GM21737 (cell line): ENCODE results near the gene CELF4.

ENCODE experiments used
- ATAC-seq: cut with Tn5 transposase; IDR thresholded peaks from one replicate; pipeline ENCODE4 v1.9.1; 2021; ENCODE audit warnings: mild to moderate bottlenecking, moderate library complexity; ENCODE audit not compliant: unreplicated experiment

CELF4 gene

DNA sequence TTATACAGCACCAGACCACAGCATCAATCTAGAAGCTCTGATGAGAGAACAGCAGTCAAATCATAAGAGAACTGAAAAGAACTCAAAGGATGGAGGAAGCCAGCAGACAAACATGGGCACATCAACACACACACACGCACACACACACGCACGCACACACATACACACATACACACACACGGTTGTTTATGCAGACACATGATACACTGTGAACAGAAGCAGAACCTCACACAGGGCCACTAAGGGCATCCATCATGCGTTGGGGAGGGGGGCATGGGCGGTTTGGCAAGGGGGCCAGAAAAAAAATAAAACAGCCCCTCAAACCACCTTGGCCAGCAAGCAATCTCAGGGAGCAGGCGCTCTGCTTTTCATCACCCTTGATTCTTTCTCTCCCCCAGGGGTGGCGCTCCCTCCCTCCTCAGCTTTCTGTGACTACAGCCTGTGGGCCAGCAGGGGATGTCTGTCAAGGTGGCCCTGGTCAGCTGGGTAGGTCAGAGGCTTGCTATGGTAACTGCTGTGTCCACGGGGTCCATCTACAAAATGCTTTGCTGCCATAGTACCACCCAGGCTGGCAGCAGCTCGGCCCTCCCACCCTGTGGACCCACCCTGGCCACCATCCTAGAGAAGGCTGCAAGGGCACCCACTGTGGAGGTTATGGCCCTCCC, 318.0 kb downstream of the CELF4 start:
- ATAC-seq: no peak

DNA sequence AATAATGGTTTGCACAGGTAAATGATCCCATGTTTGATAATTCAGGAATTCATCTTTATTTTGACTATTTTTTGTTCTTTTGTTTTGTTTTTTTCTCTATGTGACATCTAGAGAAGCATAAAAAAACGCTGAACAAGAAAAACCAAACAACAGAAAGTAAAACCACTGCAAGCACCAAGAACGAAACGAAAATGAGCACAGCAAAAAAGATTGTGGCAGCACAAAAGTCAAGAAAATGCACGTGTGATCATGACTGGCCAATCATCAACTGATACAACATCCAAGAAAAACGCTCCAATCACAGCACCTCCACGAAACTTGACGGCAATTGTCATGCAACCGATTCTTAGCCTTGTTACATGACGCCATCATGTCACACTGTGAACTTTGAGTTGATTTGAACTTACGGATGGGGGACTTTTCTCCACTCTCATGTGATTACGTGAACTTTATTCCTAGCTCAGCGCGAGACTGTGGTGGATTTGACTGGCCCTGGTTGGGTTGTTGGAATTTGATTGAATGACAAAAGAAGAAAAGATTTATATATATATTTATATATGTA, 318.7 kb downstream of the CELF4 start:
- ATAC-seq: no peak

DNA sequence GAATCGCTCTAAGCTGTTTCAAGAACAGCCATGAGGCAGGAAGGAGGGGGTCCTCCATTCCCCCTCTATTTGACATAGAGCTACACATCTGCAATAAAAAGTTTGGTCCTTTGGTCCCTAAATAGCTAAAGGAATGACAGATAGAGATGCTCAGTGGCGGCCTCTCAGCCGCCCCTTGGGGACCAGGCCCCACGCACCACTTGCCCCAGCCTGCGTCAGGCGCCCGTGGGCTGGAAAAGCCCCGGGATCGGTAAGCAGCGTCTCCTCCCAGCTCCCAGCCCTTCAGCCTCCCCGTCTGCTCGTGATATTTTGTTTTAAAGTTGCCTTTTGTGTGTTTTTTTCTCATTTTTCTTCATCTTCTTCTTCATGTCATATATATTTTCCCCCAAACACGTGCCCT, 321.0 kb downstream of the CELF4 start:
- ATAC-seq: no peak

DNA sequence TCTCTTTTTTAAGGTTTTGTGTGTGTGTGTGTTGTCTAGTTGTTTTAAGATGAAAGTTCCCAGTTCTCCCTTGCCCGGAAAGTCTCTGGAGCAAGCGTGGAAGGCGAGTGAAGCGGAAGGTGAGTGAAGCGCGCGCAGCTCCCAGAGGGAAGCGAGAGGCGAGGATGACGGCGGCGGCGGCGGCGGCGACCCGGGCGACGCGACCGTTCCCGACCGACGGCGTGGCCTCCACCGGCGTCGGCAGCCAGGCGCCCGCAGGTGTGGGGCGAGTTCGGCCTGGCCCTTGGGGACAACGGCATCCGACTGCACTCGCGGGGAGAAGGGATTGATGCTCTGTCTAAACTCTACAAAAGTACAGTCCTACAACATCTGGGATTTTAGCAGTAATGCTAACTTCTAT, 321.9 kb downstream of the CELF4 start:
- ATAC-seq: no peak

DNA sequence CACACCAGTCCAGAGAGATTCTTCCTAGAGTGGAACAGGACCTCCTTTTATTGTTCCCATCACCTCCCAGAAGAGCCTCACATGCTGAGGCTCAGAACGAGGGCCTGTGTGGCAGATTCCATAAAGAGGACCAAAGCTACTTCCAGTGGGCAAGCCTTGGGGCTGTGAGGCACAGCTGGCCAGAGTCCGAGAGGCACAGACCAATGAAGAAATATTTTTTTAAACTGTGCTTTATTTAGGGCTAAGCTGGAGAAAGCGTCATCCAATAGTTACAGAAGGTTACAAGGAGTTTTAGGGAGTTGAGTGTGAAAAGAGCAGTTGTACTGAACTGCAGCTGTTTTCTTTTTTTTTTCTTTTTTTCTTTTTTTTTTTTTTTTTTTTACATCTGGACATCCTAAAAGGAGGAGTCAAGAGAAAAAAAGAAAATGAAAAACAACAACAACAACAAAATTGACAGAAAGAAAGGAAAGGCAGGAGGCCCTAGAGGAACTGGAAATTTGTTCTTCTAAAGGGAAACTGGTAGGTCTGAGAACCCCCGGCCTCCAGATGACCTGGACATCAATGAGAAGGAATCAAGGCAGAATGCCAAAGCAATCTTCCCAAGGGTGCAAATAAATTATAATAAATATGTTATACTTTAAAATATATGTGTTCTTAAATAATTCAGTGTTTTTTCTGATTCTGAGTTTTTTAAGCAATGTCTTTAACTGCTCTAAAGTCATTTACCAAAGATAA, 322.6 kb downstream of the CELF4 start:
- ATAC-seq: no peak

DNA sequence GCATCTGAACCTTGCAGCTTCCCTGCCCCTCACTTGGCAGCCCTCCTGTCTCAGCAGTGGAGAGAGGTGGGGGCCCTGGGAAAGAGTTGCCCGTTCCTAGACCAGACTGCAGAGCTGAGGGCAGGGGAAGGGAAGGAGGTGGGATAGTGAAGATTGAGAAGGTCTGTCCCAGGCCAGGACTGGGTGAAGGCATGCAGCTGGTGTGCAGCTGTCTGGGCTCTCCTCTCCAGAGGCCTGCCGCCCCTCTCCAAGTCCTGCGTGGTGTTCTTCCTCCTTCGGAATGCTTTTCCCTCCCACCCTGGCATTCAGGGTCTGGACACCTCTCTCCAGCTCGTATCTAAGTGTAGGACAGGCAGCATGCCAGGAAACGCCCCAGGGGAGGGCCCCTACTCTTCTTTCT, 323.5 kb downstream of the CELF4 start:
- no peak for ATAC-seq

DNA sequence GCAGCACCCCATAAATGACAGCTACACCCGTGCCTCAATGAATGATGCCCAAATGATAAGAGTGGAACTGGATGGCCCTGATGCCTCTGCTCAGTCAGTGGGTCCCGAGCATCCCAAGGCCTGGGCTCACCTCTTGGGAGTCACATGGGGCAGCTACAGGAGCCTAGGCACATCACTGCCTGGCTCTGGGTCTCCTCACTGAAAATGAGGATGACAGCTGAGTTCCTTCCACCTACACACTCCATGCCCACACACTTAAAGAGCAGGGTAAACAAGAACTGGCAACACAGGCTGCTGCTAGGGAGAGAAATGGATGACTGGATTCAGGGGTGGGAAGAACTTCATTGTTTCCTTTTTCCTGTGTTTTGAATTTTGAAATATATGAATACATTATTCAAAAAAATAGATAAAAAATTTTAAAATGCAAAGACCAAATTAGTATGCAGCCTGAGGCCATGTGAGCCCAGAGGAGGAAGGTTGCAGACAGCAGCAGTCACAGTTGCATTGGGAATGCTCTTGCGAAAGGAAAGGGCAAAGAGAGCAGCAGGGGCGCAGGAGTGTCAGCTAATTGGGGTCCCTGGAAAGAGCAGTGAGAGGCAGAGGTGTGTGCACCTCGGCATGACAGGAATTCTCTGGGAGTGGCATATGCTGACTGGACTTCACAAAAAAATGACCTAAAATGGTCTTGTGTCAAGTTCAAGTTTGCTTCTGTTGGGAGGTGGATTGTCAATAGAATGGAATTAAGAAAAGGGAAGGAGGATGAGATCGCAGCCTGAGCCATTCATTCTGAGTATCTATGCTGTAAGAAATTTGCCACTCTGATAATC, 327.1 kb downstream of the CELF4 start:
- ATAC-seq: no peak

DNA sequence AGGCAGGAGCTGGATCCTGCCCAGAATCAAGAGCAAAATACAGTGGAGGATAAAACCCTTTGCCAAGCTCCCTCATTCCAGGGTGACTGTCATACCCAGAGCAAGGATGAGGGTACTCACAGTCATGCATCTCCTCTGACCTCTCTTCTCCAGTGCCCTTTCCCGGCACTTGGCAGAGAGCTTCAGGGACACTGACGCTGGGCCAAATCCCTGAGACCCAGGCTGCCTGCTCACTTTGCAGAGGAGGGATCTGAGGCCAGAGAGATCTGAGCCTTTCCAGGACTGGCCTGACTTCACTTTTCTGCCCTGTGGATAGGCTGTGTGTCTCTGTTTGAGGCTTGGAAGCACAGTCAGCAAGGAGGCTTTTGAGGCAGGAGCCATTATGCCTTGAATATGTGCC, 330.0 kb downstream of the CELF4 start:
- ATAC-seq: no peak

DNA sequence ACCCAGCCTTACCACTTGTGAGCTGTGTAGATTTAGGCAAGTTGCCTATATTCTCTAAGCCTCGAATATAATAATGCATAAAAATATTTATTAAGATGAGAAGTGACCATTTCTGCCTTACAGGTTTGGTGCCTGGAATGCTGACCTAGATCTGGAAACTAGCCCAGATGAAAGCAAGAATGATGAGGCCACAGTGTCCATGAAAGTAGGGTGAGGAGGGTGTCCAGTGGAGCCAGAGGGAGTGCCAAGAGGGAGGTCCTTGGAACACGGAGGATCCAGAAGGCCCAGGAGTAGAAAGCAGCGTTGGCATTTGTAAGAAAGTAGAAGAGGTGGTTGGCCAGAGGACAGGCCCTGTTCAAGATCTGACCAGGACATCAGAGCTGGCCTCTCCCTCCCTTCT, 334.3 kb downstream of the CELF4 start:
- no peak for ATAC-seq

DNA sequence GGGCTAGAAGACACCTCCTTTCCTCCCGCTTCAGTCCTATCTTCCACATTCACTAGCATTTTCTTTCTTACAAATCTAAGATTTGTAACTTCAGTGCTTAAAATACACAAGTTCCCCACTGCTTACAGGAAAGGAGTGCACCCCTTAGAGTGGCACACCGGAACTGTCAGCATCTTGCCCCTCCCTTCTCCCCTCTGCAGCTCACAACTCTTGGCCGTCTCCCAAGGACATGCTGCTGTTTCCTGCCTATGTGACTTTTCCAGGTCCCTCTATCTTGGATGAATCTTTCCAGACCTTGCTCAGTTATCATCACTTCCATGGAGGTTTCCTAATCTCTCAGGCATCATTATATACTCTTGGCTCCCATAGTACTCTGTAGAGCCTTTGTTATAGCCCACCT, 334.8 kb downstream of the CELF4 start:
- no peak for ATAC-seq

DNA sequence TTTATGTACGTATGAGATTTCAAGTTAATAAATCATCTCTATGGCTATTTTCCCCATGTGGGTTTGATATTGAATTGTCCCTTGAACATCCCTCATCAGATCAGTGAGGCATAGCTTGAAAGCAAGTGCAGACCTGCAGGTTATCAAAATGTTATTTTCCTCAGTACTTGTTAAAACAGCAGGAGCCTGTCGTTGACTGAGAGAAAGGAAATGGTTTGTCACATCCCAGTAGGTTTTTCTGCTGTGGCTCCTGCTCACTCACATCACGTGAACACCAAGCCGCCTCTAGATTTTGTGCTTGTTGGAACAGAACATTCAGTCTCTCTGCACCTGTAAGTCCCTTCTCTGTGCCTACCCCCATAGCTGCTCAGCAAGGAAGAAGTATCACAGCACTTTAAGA, 340.3 kb downstream of the CELF4 start:
- ATAC-seq: no peak

DNA sequence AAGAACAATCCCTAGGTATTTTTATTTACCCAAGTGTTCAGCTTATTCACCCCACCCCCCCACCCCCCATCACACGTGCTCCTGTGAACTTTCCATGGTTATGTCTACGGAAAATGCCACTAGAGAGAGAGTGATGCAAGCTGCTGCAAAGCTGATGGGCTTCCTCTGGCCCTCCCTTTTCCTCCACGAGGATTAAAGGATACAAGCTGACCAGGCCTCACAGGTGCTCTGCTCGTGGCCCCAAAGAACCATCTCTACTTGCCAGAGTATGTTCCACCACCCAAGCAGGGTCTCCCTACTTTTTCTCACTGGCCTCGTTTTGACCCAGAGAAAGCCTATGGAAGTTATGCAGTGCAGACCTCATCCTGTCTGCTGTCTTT, 342.6 kb downstream of the CELF4 start:
- no peak for ATAC-seq

DNA sequence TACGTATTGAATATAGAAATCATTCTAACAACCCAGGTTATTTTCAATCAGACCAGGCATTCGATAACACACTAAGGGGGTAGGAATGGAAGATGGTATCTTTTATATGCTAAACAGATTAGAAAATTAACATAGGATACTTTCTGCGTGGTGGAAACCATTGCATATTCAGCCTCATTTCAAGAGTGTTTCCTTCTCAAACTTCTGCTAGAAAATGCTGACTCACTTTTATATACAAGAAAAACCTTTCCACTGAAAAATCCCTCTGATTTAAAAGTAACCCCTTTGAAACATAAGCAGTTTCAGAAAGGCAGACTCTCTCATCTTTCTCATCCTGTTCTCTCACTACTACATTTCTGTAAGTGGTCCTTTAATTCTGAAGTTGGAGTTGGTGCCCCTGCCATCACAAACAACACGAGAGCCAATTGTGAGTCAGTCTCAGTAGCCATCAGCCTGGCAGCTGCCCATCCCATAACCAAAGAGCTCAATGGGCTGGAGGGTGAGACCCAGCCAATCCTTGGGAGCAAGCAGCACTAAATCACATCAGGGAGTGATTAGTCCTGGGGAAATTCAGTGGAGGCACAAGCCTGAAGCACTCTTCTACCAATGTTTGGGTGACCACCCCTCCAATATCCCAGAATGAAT, 343.1 kb downstream of the CELF4 start:
- ATAC-seq: no peak

DNA sequence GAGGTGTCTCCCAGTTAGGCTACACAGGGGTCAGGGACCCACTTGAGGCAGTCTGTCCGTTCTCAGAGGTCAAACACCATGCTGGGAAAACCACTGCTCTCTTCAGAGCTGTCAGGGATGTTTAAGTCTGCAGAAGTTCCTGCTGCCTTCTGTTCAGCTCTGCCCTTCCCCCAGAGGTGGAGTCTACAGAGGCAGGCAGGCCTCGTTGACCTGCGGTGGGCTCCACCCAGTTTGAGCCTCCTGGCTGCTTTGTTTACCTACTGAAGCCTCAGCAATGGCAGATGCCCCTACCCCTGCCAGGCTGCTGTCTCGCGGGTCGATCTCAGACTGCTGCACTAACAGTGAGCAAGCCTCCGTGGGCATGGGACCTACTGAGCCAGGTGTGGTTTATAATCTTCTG, 346.3 kb downstream of the CELF4 start:
- ATAC-seq: no peak

DNA sequence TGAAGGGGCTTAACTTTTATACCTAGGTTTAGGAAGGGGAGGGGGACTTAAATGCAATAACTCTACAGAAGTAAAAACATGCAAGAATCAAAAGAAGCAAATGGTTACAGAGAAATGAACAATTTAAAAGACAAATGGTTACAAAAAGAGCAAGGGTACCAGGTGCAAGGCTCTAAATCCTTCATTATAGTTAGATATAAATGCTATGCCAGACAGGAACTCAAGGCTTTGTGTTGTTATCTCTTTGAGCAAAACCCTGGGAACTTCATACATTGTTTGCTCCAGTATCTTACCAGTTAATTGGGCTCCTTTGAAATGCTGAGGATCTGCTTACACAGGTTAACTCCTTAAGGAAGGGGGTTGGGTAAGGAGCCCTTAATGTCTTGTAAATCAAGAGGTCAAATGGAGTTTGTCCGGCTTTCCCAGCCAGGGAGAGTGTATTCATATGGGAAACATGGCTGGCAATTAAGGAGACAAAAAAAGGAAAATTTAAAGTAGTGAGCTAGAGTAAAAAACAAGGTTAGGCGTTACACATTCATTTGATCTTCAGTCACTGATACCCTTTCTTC, 347.5 kb downstream of the CELF4 start:
- ATAC-seq: no peak

DNA sequence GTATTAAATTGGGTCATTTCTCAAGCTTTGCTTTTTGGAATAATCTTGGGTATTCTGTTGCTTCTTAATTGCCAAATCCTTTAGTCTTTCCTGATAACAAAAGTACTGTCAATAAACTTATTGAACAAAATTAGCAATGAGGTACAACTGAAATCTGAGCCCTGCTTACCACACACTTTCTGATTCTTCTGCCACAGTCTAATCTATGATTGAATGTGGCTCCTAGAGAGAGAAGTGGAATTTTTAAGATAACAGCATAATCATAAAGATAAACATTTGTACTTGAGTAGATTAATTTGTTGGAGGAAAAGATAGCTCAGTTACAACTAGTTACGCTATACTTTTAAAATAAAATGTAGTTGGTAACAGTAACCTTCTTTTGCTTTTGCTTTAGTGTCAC, 354.8 kb downstream of the CELF4 start:
- no peak for ATAC-seq

DNA sequence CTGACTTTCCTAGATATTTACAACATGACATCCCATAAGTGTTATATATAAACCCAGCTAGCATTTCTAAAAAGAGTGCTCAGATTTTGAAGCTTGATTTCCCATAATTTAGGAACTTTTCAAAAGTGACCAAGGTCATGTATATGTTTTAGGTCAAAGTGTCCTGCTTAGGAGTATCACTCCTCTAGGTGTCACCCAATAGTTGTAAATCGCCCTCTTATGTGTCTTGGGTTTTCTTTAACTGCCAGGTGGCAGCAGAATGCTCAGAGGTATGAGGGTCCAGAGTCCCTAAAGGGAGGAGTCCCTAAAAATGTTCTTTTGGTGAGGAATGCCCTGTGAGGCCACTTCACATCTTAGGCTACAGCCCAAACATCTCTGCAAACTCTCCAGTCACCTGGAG, 358.3 kb downstream of the CELF4 start:
- ATAC-seq: no peak

DNA sequence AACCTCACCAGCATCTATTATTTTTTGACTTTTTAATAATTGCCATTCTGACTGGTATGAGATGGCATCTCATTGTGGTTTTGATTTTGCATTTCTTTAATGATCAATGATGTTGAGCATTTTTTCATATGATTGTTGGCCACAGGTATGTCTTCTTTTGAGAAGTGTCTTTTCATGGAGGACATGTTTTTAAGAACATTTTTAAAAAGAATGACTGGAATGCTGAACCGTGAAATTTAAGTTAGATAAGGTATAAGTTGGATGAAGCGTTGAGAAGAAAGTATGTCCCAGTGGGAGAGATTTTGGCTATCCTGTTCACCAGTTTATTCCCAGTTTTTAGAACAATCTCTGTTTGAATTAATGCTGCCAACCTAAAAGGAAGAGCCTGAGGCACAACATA, 365.9 kb downstream of the CELF4 start:
- ATAC-seq: no peak
